Measurements from ENCODE around the gene ANKRA2. TPM values are rescaled to one million over a fixed set of nuclear protein-coding genes. Genes with fewer than 3 reads are reported as not detected.

The ANKRA2 gene
- total and polyA plus RNA-seq, 10 of the 15 experiments (the other 5 are each of a cell fraction or from before 2014, with no cell fraction given) = 12.3 to 47.1 (median 21.9) TPM

DNA sequence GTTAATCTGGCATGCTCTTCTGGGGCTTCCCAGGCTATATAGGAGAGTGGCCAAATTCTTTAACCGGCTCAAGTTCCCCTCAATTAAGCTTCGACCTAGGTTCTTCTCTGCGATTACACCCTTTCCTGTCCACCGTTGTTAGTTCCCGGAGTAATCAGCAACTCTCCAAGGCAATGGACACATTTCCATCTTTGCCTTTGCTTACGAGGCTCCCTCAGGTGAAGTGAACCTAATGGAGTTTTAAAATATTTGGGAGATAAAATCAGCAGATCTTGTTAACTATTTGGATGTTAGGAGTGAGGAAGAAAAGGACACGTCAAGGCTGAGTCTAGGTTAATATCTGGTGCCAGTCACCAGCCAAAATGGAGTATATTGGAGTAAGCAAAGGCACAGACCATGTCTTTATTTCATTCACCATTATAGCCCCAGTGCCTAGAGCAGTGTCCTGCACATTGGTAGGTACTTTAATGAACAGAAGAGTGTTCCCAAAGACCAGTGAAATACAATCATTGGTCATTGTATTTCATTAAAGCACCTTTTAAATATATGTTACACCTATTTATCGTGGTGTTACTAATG is 619 bp upstream of the ANKRA2 start:
- ChIA-PET RAD21 (ENCODE audit: unreplicated experiment) (no interaction called here), SMC1A (ENCODE audit: uncharacterized antibody, unreplicated experiment) (interaction anchor here (2.0 to 3.3 kb wide), 2 partner anchors 24 to 45 kb away, joined by 4 to 17 read pairs; no protein-coding TSS in a partner anchor), POLR2A (interaction anchor here (1.4 kb wide), 1 partner anchor 70 kb away, joined by 3 read pairs; no protein-coding TSS in a partner anchor), CTCF (interaction anchor here (0.6 to 0.7 kb wide), 4 partner anchors 10 to 1112 kb away, joined by 3 read pairs; no protein-coding TSS in a partner anchor)
- 6% methylated on average over 8 of the region's 8 CpGs for WGBS (ENCODE audit: insufficient coverage, insufficient replicate concordance, low lambda C conversion rate, missing lambda C conversion rate)
- ATAC-seq = peak; percentile 49
- TSS peak; percentile 86 for BruUV-seq (replicated peaks)
- Histone ChIP-seq H3K4me1 (ENCODE audit: control insufficient read depth, insufficient read depth, low read length) (no peaks in the 10 kb centered on the region), H2AFZ (ENCODE audit: control insufficient read depth, low read depth, low read length) (peak overlapping the region; percentile 83), H3K9me3 (replicated peaks; ENCODE audit: control insufficient read depth, insufficient read depth, low read length) (no peaks in the 10 kb centered on the region), H3K4me3 (peak overlapping the region; percentile 90), H3K27ac (ENCODE audit: control insufficient read depth, insufficient read depth) (peak overlapping the region; percentile 86), H3K27me3 (replicated peaks in 1 of 2; ENCODE audit: control insufficient read depth in 2 of 2, insufficient read depth in 2 of 2, low read length in 1 of 2) (no peaks in the 10 kb centered on the region), H3K79me2 (ENCODE audit: control insufficient read depth, insufficient read depth, low read length) (peaks cover 48% of the 10 kb centered on the region), H3K4me2 (ENCODE audit: control insufficient read depth, insufficient read depth) (peak overlapping the region; percentile 76), H3K9ac (ENCODE audit: control insufficient read depth, insufficient read depth, low read length) (peak overlapping the region; percentile 89), H3K36me3 (ENCODE audit: control insufficient read depth in 2 of 2, insufficient read depth in 2 of 2, low read length in 1 of 2) (peaks cover 0 to 7% of the 10 kb centered on the region in 2 experiments; a peak in 1 of 4 replicates), H4K20me1 (ENCODE audit: control insufficient read depth, insufficient read depth) (no peaks in the 10 kb centered on the region)
- FAIRE-seq = no peak
- no peak for DNase-seq (ENCODE audit: low read depth, low spot score)
- intact Hi-C loops (cut with micrococcal nuclease; ENCODE audit: unreplicated experiment) (no loop called here), in situ Hi-C loops (cut with MboI) (no loop called here)
- no peak for TF ChIP-seq ZNF217 (IDR thresholded peaks at IDR 0.05)
- no peak for TF ChIP-seq EGR1 (IDR thresholded peaks at IDR 0.05; ENCODE audit: borderline replicate concordance in 1 of 2, low read depth in 2 of 2, low read length in 2 of 2)
- TF ChIP-seq, protein P1, sequence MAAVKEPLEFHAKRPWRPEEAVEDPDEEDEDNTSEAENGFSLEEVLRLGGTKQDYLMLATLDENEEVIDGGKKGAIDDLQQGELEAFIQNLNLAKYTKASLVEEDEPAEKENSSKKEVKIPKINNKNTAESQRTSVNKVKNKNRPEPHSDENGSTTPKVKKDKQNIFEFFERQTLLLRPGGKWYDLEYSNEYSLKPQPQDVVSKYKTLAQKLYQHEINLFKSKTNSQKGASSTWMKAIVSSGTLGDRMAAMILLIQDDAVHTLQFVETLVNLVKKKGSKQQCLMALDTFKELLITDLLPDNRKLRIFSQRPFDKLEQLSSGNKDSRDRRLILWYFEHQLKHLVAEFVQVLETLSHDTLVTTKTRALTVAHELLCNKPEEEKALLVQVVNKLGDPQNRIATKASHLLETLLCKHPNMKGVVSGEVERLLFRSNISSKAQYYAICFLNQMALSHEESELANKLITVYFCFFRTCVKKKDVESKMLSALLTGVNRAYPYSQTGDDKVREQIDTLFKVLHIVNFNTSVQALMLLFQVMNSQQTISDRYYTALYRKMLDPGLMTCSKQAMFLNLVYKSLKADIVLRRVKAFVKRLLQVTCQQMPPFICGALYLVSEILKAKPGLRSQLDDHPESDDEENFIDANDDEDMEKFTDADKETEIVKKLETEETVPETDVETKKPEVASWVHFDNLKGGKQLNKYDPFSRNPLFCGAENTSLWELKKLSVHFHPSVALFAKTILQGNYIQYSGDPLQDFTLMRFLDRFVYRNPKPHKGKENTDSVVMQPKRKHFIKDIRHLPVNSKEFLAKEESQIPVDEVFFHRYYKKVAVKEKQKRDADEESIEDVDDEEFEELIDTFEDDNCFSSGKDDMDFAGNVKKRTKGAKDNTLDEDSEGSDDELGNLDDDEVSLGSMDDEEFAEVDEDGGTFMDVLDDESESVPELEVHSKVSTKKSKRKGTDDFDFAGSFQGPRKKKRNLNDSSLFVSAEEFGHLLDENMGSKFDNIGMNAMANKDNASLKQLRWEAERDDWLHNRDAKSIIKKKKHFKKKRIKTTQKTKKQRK (IDR thresholded peaks at IDR 0.05; ENCODE audit: low read depth, low read length) = no peak
- TF ChIP-seq, protein P2, sequence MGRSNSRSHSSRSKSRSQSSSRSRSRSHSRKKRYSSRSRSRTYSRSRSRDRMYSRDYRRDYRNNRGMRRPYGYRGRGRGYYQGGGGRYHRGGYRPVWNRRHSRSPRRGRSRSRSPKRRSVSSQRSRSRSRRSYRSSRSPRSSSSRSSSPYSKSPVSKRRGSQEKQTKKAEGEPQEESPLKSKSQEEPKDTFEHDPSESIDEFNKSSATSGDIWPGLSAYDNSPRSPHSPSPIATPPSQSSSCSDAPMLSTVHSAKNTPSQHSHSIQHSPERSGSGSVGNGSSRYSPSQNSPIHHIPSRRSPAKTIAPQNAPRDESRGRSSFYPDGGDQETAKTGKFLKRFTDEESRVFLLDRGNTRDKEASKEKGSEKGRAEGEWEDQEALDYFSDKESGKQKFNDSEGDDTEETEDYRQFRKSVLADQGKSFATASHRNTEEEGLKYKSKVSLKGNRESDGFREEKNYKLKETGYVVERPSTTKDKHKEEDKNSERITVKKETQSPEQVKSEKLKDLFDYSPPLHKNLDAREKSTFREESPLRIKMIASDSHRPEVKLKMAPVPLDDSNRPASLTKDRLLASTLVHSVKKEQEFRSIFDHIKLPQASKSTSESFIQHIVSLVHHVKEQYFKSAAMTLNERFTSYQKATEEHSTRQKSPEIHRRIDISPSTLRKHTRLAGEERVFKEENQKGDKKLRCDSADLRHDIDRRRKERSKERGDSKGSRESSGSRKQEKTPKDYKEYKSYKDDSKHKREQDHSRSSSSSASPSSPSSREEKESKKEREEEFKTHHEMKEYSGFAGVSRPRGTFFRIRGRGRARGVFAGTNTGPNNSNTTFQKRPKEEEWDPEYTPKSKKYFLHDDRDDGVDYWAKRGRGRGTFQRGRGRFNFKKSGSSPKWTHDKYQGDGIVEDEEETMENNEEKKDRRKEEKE (IDR thresholded peaks at IDR 0.05) = no peak
- no peak for TF ChIP-seq POLR2AphosphoS2 (IDR thresholded peaks at IDR 0.05; ENCODE audit: low read depth, low read length)
- TF ChIP-seq, protein P3, sequence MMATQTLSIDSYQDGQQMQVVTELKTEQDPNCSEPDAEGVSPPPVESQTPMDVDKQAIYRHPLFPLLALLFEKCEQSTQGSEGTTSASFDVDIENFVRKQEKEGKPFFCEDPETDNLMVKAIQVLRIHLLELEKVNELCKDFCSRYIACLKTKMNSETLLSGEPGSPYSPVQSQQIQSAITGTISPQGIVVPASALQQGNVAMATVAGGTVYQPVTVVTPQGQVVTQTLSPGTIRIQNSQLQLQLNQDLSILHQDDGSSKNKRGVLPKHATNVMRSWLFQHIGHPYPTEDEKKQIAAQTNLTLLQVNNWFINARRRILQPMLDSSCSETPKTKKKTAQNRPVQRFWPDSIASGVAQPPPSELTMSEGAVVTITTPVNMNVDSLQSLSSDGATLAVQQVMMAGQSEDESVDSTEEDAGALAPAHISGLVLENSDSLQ (IDR thresholded peaks at IDR 0.05) = no peak
- 0 out of 4 replicates have a peak, but pooled peaks of 1 of the 2 experiments have one; percentile 3 for TF ChIP-seq EP300 (IDR thresholded peaks at IDR 0.05; ENCODE audit: borderline replicate concordance in 1 of 2, control insufficient read depth in 1 of 2, low read depth in 2 of 2, low read length in 2 of 2)
- TF ChIP-seq, protein P4, sequence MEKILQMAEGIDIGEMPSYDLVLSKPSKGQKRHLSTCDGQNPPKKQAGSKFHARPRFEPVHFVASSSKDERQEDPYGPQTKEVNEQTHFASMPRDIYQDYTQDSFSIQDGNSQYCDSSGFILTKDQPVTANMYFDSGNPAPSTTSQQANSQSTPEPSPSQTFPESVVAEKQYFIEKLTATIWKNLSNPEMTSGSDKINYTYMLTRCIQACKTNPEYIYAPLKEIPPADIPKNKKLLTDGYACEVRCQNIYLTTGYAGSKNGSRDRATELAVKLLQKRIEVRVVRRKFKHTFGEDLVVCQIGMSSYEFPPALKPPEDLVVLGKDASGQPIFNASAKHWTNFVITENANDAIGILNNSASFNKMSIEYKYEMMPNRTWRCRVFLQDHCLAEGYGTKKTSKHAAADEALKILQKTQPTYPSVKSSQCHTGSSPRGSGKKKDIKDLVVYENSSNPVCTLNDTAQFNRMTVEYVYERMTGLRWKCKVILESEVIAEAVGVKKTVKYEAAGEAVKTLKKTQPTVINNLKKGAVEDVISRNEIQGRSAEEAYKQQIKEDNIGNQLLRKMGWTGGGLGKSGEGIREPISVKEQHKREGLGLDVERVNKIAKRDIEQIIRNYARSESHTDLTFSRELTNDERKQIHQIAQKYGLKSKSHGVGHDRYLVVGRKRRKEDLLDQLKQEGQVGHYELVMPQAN (conservative IDR thresholded peaks at IDR 0.05) = no peak
- TF ChIP-seq, protein P5, sequence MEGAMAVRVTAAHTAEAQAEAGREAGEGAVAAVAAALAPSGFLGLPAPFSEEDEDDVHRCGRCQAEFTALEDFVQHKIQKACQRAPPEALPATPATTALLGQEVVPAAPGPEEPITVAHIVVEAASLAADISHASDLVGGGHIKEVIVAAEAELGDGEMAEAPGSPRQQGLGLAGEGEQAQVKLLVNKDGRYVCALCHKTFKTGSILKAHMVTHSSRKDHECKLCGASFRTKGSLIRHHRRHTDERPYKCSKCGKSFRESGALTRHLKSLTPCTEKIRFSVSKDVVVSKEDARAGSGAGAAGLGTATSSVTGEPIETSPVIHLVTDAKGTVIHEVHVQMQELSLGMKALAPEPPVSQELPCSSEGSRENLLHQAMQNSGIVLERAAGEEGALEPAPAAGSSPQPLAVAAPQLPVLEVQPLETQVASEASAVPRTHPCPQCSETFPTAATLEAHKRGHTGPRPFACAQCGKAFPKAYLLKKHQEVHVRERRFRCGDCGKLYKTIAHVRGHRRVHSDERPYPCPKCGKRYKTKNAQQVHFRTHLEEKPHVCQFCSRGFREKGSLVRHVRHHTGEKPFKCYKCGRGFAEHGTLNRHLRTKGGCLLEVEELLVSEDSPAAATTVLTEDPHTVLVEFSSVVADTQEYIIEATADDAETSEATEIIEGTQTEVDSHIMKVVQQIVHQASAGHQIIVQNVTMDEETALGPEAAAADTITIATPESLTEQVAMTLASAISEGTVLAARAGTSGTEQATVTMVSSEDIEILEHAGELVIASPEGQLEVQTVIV (IDR thresholded peaks at IDR 0.05; ENCODE audit: borderline replicate concordance, partially characterized antibody) = no peak
